ENCODE data around the gene OGA. TPM values are rescaled to one million over a fixed set of nuclear protein-coding genes. Genes with fewer than 3 reads are reported as not detected.

OGA gene
- total RNA-seq, 2 donors from 2014 or later: 83.3 to 110 TPM

- H3K4me3 ChIP-seq: no peak overlapping the region
- 8 to 9% methylated on average over 22 to 32 of the region's 32 CpGs for WGBS, 2 donors
- intact Hi-C loops (cut with DNase I): loop anchor here (10.0 kb wide), 2 partner anchors 170 to 560 kb away; no protein-coding TSS in a partner anchor
- DNase-seq (no peak), ATAC-seq (no peak)
- peaks cover 42% of the 10 kb centered on the region for H3K4me1 ChIP-seq
- peaks cover 0 to 45% of the 10 kb centered on the region in 2 donors for H3K27me3 ChIP-seq
- H3K27ac ChIP-seq: no peak overlapping the region
- H3K36me3 ChIP-seq (replicated peaks in 1 of 2; ENCODE audit: insufficient read depth in 1 of 2, low read depth in 2 of 2): no peaks in the 10 kb centered on the region
- no peak for TF ChIP-seq CTCF (IDR thresholded peaks at IDR 0.05)
- TF ChIP-seq POLR2A (IDR thresholded peaks at IDR 0.05): no peak
- H3K9me3 ChIP-seq: no peaks in the 10 kb centered on the region
Measured at GRCh38 chr10:101774589-101775272, 43.5 kb downstream of the OGA start.

GRCh38 chr10:101773923-101774588 lies 44.2 kb downstream of the OGA start:
- 9 to 11% methylated on average over 13 of the region's 13 CpGs for WGBS, 2 donors
- no peak overlapping the region for H3K4me3 ChIP-seq
- peaks cover 36% of the 10 kb centered on the region for H3K4me1 ChIP-seq
- ATAC-seq: no peak
- H3K27ac ChIP-seq: no peak overlapping the region
- no peaks in the 10 kb centered on the region for H3K9me3 ChIP-seq
- DNase-seq: peak in 1 of 4 donors; percentile 29
- H3K36me3 ChIP-seq (replicated peaks in 1 of 2; ENCODE audit: insufficient read depth in 1 of 2, low read depth in 2 of 2): no peaks in the 10 kb centered on the region
- intact Hi-C loops (cut with DNase I): loop anchor here (10.0 kb wide), 2 partner anchors 169 to 559 kb away; no protein-coding TSS in a partner anchor
- peaks cover 0 to 45% of the 10 kb centered on the region in 2 donors for H3K27me3 ChIP-seq
- no peak for TF ChIP-seq POLR2A (IDR thresholded peaks at IDR 0.05)
- no peak for TF ChIP-seq CTCF (IDR thresholded peaks at IDR 0.05)

GRCh38 chr10:101772895-101773761 lies 45.1 kb downstream of the OGA start:
- TF ChIP-seq POLR2A (IDR thresholded peaks at IDR 0.05): no peak
- no peak for TF ChIP-seq CTCF (IDR thresholded peaks at IDR 0.05)
- Histone ChIP-seq H3K27me3 (peaks cover 0 to 45% of the 10 kb centered on the region in 2 donors), H3K4me1 (peaks cover 27% of the 10 kb centered on the region), H3K36me3 (replicated peaks in 1 of 2; ENCODE audit: insufficient read depth in 1 of 2, low read depth in 2 of 2) (no peaks in the 10 kb centered on the region), H3K9me3 (no peaks in the 10 kb centered on the region), H3K27ac (no peak overlapping the region), H3K4me3 (no peak overlapping the region)
- intact Hi-C loops (cut with DNase I): loop anchor here (10.0 kb wide), 2 partner anchors 168 to 558 kb away; no protein-coding TSS in a partner anchor
- 33 to 35% methylated on average over 11 to 21 of the region's 21 CpGs for WGBS, 2 donors
- ATAC-seq: no peak
- DNase-seq: no peak

GRCh38 chr10:101772017-101772894 lies 46.0 kb downstream of the OGA start:
- Histone ChIP-seq H3K27me3 (peaks cover 0 to 44% of the 10 kb centered on the region in 2 donors), H3K27ac (no peak overlapping the region), H3K4me1 (peaks cover 27% of the 10 kb centered on the region), H3K36me3 (replicated peaks in 1 of 2; ENCODE audit: insufficient read depth in 1 of 2, low read depth in 2 of 2) (no peaks in the 10 kb centered on the region), H3K4me3 (no peak overlapping the region), H3K9me3 (no peaks in the 10 kb centered on the region)
- WGBS, 2 donors: 79 to 80% methylated on average over 5 to 6 of the region's 6 CpGs
- ATAC-seq (no peak), DNase-seq (no peak)
- no peak for TF ChIP-seq POLR2A (IDR thresholded peaks at IDR 0.05)
- TF ChIP-seq CTCF (IDR thresholded peaks at IDR 0.05): no peak
- intact Hi-C loops (cut with DNase I): loop anchor here (10.0 kb wide), 2 partner anchors 167 to 557 kb away; no protein-coding TSS in a partner anchor
